BLaER1 (cell line): ENCODE results near the gene CDC7.

ENCODE experiments used
- H3K27ac ChIP-seq: shearing (Covaris generic); formaldehyde crosslinking; 2 replicates; pipeline ENCODE4 v1.8.1; 2022
- H3K27me3 ChIP-seq: shearing (Covaris generic); formaldehyde crosslinking; 2 replicates; pipeline ENCODE4 v1.8.1; 2022
- H3K36me3 ChIP-seq: shearing (Covaris generic); formaldehyde crosslinking; 2 replicates; pipeline ENCODE4 v1.8.1; 2022
- H3K4me1 ChIP-seq: shearing (Covaris generic); formaldehyde crosslinking; 2 replicates; pipeline ENCODE4 v1.8.1; 2022
- H3K4me2 ChIP-seq: shearing (Covaris generic); formaldehyde crosslinking; 2 replicates; pipeline ENCODE4 v1.8.1; 2022
- H3K4me3 ChIP-seq: shearing (Covaris generic); formaldehyde crosslinking; 2 replicates; pipeline ENCODE4 v1.8.1; 2022
- H3K9ac ChIP-seq: shearing (Covaris generic); formaldehyde crosslinking; 2 replicates; pipeline ENCODE4 v1.8.1; 2022
- H3K9me3 ChIP-seq: shearing (Covaris generic); formaldehyde crosslinking; 2 replicates; pipeline ENCODE4 v1.8.1; 2022
- H4K20me1 ChIP-seq: shearing (Covaris generic); formaldehyde crosslinking; 2 replicates; pipeline ENCODE4 v1.8.1; 2022
- Cebpa-rat ChIP-seq: shearing (Covaris generic); IDR thresholded peaks from 2 replicates; pipeline ENCODE4 v1.8.1; 2022

Gene CDC7

DNA sequence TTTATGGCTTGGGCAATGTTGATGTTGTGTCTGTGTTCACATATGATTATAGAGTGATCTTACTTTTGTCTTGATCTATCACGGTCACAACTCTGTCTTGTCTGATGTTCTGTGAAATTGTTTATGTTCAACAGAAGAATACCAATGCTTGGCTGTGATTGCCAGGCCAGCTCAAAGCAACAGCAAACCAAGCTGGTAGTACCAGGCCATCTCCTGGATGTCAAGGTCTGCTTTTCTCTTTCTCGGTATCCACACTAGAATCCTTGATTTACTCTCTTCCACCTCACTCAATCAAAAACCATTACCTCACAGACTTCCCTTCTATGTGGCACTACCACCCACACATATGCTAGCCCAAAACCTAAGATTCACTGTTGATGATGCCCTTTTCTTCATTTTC, 1.3 kb upstream of the CDC7 start:
- H3K27me3 ChIP-seq = no peaks in the 10 kb centered on the region
- H3K4me2 ChIP-seq = peak overlapping the region; percentile 91; the same call in 1 of the 2 replicates
- no peak overlapping the region for H3K9ac ChIP-seq
- H3K9me3 ChIP-seq = no peaks in the 10 kb centered on the region
- peaks cover 34% of the 10 kb centered on the region for H3K4me1 ChIP-seq
- no peak overlapping the region for H3K27ac ChIP-seq
- TF ChIP-seq Cebpa-rat = no peak
- H3K36me3 ChIP-seq = no peaks in the 10 kb centered on the region
- H4K20me1 ChIP-seq = no peaks in the 10 kb centered on the region
- no peak overlapping the region for H3K4me3 ChIP-seq

DNA sequence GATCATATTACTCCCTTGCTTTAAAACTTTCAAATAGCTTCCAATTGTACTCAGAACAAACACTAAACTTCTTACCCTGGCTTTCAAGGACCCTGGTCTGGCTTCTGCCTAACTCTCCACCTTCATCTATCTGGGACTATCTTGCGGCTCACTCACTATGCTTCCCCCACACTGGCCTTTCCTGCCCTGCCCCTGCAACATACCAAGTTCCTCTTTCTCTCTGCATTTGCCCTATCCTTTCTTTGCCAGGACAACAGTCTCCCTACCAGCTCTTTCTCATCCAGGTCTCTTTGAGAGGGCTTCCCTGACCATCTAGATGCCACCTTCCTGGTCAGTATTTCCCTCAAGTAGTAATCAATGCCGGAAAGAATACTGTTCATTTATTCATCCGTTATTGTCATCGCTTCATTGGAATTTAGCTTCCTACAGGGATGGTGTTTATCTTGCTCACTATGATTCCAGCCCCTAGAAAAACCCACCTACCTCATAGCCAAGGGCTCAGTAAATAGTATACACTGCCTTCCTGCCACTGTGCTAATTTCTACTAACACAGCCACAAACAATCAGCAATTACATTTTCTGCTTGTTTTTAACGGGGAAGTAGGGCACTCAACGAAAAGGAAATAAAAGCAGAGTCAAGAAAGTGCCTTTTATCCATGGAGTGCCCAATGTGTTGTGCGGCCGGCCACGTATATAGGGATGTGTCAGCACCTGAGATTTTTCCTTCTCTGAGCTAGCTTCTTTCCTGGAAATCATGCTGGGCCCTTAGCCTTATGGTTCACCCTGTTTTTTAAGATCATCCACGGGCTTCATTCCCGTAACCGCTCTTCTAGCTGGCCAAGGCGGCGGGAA, 521 bp upstream of the CDC7 start:
- Histone ChIP-seq H3K27ac (peak overlapping the region; percentile 94), H4K20me1 (no peaks in the 10 kb centered on the region), H3K27me3 (no peaks in the 10 kb centered on the region), H3K4me3 (peak overlapping the region; percentile 81), H3K36me3 (no peaks in the 10 kb centered on the region), H3K9me3 (no peaks in the 10 kb centered on the region), H3K4me2 (peak overlapping the region; percentile 91), H3K9ac (peak overlapping the region; percentile 90), H3K4me1 (peaks cover 42% of the 10 kb centered on the region)
- TF ChIP-seq Cebpa-rat = no peak

DNA sequence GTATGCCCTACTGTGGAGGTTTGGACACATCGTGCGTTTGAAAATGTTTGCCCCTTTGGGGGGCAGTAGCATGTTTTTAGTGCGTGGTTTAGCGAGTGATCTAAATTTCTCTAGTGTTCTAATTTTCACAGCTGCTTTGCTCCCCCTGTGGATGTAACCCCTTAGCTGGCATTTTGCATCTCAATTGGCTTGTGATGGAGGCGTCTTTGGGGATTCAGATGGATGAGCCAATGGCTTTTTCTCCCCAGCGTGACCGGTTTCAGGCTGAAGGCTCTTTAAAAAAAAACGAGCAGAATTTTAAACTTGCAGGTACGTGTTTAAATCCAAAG, 836 bp downstream of the CDC7 start:
- Histone ChIP-seq H3K27ac (peak overlapping the region; percentile 94), H3K4me1 (peaks cover 55% of the 10 kb centered on the region), H3K9ac (peak overlapping the region; percentile 90), H3K4me3 (peak overlapping the region; percentile 81), H4K20me1 (no peaks in the 10 kb centered on the region), H3K27me3 (no peaks in the 10 kb centered on the region), H3K36me3 (peaks cover 10% of the 10 kb centered on the region), H3K9me3 (no peaks in the 10 kb centered on the region), H3K4me2 (peak overlapping the region; percentile 91)
- no peak for TF ChIP-seq Cebpa-rat

DNA sequence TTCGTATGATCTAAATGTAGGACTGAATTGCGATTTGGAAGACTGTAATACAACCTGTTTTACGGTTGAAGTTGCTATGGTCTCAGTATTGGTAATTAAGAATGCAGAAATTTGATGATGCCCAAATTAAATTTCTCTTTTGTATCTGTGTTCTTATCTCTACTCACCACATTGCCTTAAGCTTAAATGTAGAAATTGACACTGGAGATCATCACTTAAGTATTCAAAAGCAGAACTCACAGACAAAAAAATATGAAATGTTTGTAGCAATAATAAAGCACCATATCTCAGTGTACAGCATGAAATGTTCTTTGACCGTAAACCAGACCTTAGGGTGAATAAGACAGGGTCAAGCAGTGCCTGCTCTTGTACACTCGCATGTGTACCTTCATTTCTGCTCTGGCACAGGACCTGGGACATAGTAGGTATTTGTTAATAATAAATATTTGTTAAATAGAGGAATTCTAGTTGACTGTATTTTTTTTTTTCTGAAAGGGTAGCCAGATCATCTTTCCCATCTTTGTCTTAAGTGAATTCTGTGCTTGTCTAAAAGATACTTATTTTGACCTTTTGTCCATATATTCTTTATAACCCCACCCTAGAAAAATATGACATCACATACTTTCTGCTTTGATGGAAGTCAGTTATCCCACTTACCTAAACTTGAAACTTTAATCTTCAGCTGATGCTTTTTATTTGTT, 1.5 kb downstream of the CDC7 start:
- H3K27ac ChIP-seq = peak overlapping the region; percentile 94

DNA sequence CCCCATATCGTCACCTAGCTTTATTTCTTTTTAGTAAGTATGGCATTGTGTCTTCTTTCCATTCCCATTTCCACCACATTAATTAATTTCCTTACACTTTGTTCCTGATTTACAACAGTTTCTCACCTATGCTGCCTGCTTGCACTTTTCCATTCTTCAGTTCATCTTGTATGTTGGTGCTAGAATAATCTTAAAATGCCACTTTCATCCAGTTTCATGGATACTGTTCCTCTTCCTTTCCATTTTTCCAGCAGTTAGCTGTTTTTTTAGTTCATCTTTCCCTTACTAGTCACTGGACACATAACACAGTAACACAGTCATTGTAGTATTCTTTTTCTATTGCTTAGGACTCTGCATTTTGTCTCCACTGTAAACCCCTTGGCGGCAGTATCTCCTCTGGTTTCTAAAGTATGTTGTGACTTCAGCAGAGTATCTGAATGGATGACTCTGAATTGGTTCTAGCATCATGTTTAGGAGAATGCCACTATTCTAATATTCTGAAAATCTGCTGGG, 2.1 kb downstream of the CDC7 start:
- H3K4me1 ChIP-seq = peaks cover 60% of the 10 kb centered on the region
- H4K20me1 ChIP-seq = no peaks in the 10 kb centered on the region
- H3K4me3 ChIP-seq = peak overlapping the region; percentile 81
- H3K27me3 ChIP-seq = no peaks in the 10 kb centered on the region
- peaks cover 13% of the 10 kb centered on the region for H3K36me3 ChIP-seq
- no peaks in the 10 kb centered on the region for H3K9me3 ChIP-seq
- no peak for TF ChIP-seq Cebpa-rat
- H3K27ac ChIP-seq = no peak overlapping the region
- peak overlapping the region; percentile 90; the same call in 1 of the 2 replicates for H3K9ac ChIP-seq
- H3K4me2 ChIP-seq = peak overlapping the region; percentile 91

More for the DNA sequence above, 1.5 kb downstream of the CDC7 start:
- H3K4me3 ChIP-seq = peak overlapping the region; percentile 81
- H3K36me3 ChIP-seq = peaks cover 13% of the 10 kb centered on the region
- no peak for TF ChIP-seq Cebpa-rat
- H3K9me3 ChIP-seq = no peaks in the 10 kb centered on the region
- H3K9ac ChIP-seq = peak overlapping the region; percentile 90
- peak overlapping the region; percentile 91 for H3K4me2 ChIP-seq
- no peaks in the 10 kb centered on the region for H4K20me1 ChIP-seq
- no peaks in the 10 kb centered on the region for H3K27me3 ChIP-seq
- peaks cover 60% of the 10 kb centered on the region for H3K4me1 ChIP-seq

DNA sequence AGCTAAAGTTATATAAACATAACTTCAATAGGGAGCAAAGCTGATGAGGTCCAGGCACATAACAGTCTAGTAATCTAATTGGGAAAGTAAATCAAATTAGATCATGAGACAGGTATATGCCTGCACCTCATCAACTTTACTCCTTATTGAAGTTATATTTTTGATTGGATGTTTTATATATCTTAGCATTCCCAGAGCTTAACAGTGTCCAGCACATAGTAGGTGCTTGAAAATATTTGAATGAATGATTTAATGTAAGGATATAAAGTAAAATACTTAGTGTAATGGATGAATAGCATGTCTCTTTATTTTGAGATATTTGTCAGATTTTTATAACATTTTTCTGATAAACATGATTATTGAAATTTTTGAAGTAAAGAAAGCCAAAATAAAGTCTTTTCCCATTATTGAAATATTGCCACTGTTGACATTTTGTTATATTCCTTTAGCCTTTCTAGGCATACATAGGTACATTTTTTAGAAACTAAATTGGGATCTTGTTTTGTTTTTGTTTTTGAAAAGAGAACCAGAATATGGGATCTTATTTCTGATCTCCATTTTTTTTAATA, 2.8 kb downstream of the CDC7 start:
- no peaks in the 10 kb centered on the region for H3K9me3 ChIP-seq
- peak overlapping the region; percentile 91 for H3K4me2 ChIP-seq
- H3K4me3 ChIP-seq = peak overlapping the region; percentile 81; the same call in 1 of the 2 replicates
- H3K9ac ChIP-seq = 0 out of 2 replicates have a peak overlapping the region, but pooled peaks have one; percentile 90
- TF ChIP-seq Cebpa-rat = no peak
- no peaks in the 10 kb centered on the region for H4K20me1 ChIP-seq
- no peaks in the 10 kb centered on the region for H3K27me3 ChIP-seq
- H3K27ac ChIP-seq = no peak overlapping the region
- H3K4me1 ChIP-seq = peaks cover 60% of the 10 kb centered on the region
- peaks cover 17% of the 10 kb centered on the region for H3K36me3 ChIP-seq

DNA sequence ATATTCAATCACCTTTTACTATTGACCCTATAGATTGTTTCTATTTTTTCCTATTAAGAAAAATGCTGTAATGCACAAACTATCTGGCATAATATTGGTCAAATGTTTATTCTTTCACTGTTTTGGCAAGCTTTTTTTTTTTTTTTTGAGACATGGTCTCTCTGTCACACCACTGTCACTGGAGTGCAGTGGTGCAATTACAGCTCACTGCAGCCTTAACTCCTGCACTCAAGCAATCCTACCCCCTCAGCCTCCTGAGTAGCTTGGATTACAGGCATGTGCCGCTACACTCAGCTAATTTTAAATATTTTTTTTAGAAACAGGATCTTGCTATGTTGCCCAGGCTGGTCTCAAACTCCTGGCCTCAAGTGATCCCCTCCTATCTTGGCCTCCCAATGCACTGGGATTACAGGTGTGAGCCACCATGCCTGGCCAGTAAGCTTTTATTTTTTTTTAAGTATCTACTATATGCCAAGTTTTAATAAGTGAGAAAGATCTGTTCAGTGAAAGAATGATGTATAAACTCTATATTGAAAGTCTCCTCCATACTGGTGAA, 3.4 kb downstream of the CDC7 start:
- Histone ChIP-seq H3K27me3 (no peaks in the 10 kb centered on the region), H3K36me3 (peaks cover 23% of the 10 kb centered on the region), H3K27ac (no peak overlapping the region), H3K4me2 (peak overlapping the region; percentile 33; the same call in 1 of the 2 replicates), H3K9ac (no peak overlapping the region), H3K4me3 (no peak overlapping the region), H3K4me1 (peaks cover 60% of the 10 kb centered on the region), H4K20me1 (no peaks in the 10 kb centered on the region), H3K9me3 (no peaks in the 10 kb centered on the region)
- no peak for TF ChIP-seq Cebpa-rat

DNA sequence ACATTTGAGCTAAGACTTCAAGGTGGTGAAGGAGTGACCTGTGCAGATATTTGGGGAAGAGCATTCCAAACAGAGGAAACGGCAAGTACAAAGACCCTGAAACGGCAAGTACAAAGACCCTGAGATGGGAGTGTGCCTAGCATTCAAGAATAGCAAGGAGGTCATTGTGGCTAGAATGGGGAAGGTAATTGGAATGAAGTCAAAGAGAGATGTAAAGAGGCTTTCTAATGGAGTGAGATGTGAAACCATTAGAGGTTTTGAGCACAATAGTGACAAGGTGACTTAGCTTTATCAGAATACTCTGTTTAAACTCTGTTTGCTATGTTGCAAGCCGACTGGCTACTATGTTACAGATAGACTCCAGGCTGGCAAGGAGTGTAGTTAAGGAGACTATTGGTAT, 4.4 kb downstream of the CDC7 start:
- Histone ChIP-seq H4K20me1 (no peaks in the 10 kb centered on the region), H3K4me1 (peaks cover 55% of the 10 kb centered on the region), H3K27ac (no peak overlapping the region), H3K9ac (no peak overlapping the region), H3K4me2 (peak overlapping the region; percentile 33; the same call in 1 of the 2 replicates), H3K27me3 (no peaks in the 10 kb centered on the region), H3K9me3 (no peaks in the 10 kb centered on the region), H3K4me3 (no peak overlapping the region), H3K36me3 (peaks cover 33% of the 10 kb centered on the region)
- TF ChIP-seq Cebpa-rat = no peak

DNA sequence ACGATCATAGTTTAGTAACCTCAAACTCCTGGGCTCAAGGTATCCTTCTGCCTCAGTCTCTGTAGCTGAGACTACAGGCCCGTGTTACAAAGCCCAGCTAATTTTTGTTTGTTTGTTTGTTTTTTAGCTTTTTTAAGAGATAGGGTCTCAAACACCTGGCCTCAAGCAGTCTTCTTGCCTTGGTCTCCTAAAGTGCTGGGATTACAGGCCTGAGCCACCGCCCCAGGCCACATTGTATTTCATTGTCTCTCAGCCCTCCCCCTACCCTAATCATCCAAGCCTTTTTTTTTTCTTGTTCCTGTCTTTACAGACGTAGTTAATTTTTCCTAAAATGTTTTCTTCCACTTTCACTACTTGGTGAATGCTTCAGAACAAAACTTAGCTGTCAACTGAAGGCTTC, 5.4 kb downstream of the CDC7 start:
- Histone ChIP-seq H3K9ac (no peak overlapping the region; the same call in 1 of the 2 replicates), H3K4me2 (peak overlapping the region; percentile 33; the same call in 1 of the 2 replicates), H3K4me3 (no peak overlapping the region), H3K4me1 (peaks cover 52% of the 10 kb centered on the region), H3K27ac (no peak overlapping the region), H4K20me1 (no peaks in the 10 kb centered on the region), H3K36me3 (peaks cover 38% of the 10 kb centered on the region), H3K27me3 (no peaks in the 10 kb centered on the region), H3K9me3 (no peaks in the 10 kb centered on the region)
- no peak for TF ChIP-seq Cebpa-rat
